Activated CD4-positive, CD25-positive, alpha-beta regulatory T cell (primary cell): ENCODE results near the gene GFAP.

Source experiments
- DNase-seq, 4 experiments: peaks; one replicate each; lab custom pipeline; 2025; lab: John Stamatoyannopoulos, UW

Gene GFAP

GRCh38 chr17:44863061-44863918 is 52.0 kb downstream of the GFAP start:
- no peak for DNase-seq

GRCh38 chr17:44862278-44862914 is 52.9 kb downstream of the GFAP start:
- DNase-seq, result no peak

DNA sequence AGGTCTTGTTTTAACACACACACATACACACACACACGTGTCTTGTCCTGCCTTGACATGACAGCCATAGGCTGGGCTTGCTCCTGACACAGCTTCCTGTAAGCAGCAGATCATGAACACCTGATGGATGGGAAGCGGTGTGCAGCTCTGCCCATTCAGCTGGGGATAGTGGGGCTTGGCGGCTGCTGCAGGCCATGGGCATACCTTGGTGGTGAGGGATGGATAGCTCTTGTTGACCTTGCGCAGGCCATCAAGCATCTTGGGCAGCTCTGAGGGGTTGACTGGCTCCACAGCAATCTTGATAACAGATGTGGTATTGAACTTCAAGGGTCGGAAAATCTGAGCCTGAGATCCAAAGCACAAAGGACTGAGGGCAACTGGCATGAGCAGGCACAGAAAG is 55.6 kb downstream of the GFAP start:
- no peak for DNase-seq

DNA sequence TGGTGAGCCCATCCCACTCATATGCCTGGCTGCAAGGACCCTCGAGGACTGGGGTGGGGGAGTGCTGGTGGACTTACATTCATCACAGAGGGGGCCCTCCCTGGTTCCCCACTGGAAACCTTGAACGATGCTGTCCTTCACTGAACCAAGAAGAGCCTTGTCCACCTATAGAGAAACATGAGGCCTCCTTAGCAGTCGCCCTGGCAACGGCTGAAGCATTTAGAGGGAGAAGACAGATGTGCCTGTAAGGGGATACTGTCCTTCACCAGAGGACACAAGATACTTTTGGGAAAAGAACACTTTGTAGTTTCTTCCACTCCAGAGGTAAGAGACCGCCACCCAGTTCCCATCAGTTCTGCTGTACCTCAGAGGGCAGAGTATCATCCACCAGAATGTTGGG is 61.1 kb downstream of the GFAP start:
- no peak for DNase-seq
